ENCODE data around the gene PIBF1.

GRCh38 chr13:72849571-72849970 is 67.6 kb downstream of the PIBF1 start:
- TF ChIP-seq POLR2A (IDR thresholded peaks at IDR 0.05) (no peak), CTCF (IDR thresholded peaks at IDR 0.05) (no peak)
